HG02610 (cell line): Measurements from ENCODE around the gene CREB3L4.
A peak's percentile ranks its signal among the peaks of the same experiment; 100 is the strongest.
"Not testable (repeated sequence)": the region's sequence is repeated elsewhere in the genome, so short reads cannot be mapped to it uniquely, and the experiment has no call there.

Experiments used
- ATAC-seq: cut with Tn5 transposase; IDR thresholded peaks from one replicate; pipeline ENCODE4 v1.9.1; 2021; ENCODE audit warnings: mild to moderate bottlenecking, moderate library complexity; ENCODE audit not compliant: unreplicated experiment

Gene CREB3L4

GRCh38 chr1:153958111-153958960, 9.4 kb upstream of the CREB3L4 start, which contains the start of gene CRTC2:
Gene CRTC2, minus strand, starts transcription at chr1:153958612. Its CDS starts 115 bp downstream, at chr1:153958497.
- ATAC-seq: peak; percentile 64

GRCh38 chr1:153958961-153959260, 8.8 kb upstream of the CREB3L4 start:
- no peak for ATAC-seq

- no peak for ATAC-seq
Measured at GRCh38 chr1:153959454-153959853, 8.2 kb upstream of the CREB3L4 start.

GRCh38 chr1:153960206-153960605, 7.5 kb upstream of the CREB3L4 start:
- ATAC-seq: no peak

GRCh38 chr1:153961421-153961820, 6.3 kb upstream of the CREB3L4 start:
- ATAC-seq: no peak

GRCh38 chr1:153962088-153963029, 5.3 kb upstream of the CREB3L4 start:
- no peak for ATAC-seq

GRCh38 chr1:153963030-153963849, 4.5 kb upstream of the CREB3L4 start, which contains the start of gene SLC39A1:
Gene SLC39A1, minus strand, starts transcription at chr1:153963537. Its CDS starts 822 bp downstream, at chr1:153962715.
- peak; percentile 47 for ATAC-seq

- ATAC-seq: peak; percentile 1
Measured at GRCh38 chr1:153963850-153964331, 3.8 kb upstream of the CREB3L4 start.

- no peak for ATAC-seq
Measured at GRCh38 chr1:153968000-153968363, 280 bp downstream of the CREB3L4 start.

- ATAC-seq: no peak
Measured at GRCh38 chr1:153968408-153968807, 706 bp downstream of the CREB3L4 start.

GRCh38 chr1:153968972-153969371, 1.3 kb downstream of the CREB3L4 start:
- no peak for ATAC-seq

GRCh38 chr1:153970346-153970745, 2.6 kb downstream of the CREB3L4 start:
- no peak for ATAC-seq

GRCh38 chr1:153973071-153973470, 5.4 kb downstream of the CREB3L4 start:
- ATAC-seq: no peak

- ATAC-seq: no peak
Measured at GRCh38 chr1:153973525-153973924, 5.8 kb downstream of the CREB3L4 start.

- ATAC-seq: no peak
Measured at GRCh38 chr1:153976819-153977249, 9.1 kb downstream of the CREB3L4 start.

GRCh38 chr1:153977250-153978240, 9.8 kb downstream of the CREB3L4 start, which contains the start of gene JTB:
Gene JTB, minus strand, starts transcription at chr1:153977674. Its CDS starts 422 bp downstream, at chr1:153977252.
- peak; percentile 79 for ATAC-seq

- no peak for ATAC-seq
Measured at GRCh38 chr1:153978274-153978909, 10.7 kb downstream of the CREB3L4 start.

GRCh38 chr1:153979091-153979490, 11.4 kb downstream of the CREB3L4 start:
- ATAC-seq: not testable (repeated sequence)

- not testable (repeated sequence) for ATAC-seq
Measured at GRCh38 chr1:153981735-153982134, 14.0 kb downstream of the CREB3L4 start.
